B cell (primary cell): Measurements from ENCODE around the gene CRTAC1. TPM values are rescaled to one million over a fixed set of nuclear protein-coding genes. Genes with fewer than 3 reads are reported as not detected.

ENCODE experiments used
- ATAC-seq: fragments of 200-7000 bp; cut with Tn5 transposase; one replicate; pipeline ENCODE4 v1.10.0; 2021; ENCODE audit warnings: low read depth, mild to moderate bottlenecking, moderate number of reproducible peaks, moderate library complexity
- CTCF ChIA-PET: fragments of 350-600 bp; sonication (Branson Sonifier 250); formaldehyde crosslinking; loops from one replicate; lab custom pipeline; 2021; ENCODE audit warnings: antibody characterized with exemption, inconsistent platforms; lab: Charles Lee
- POLR2A ChIA-PET: fragments of 350-600 bp; sonication (Branson Sonifier 250); formaldehyde crosslinking; loops from one replicate; lab custom pipeline; 2021; ENCODE audit warnings: antibody characterized with exemption; lab: Charles Lee
- DNase-seq: peaks from one replicate; pipeline ENCODE4 v3.0.0; 2013
- H2AFZ ChIP-seq: 2 replicates; pipeline ENCODE4 v1.6.1; 2012; ENCODE audit warnings: mild to moderate bottlenecking, low read depth, low read length; ENCODE audit not compliant: insufficient read depth, poor library complexity, severe bottlenecking
- H3K27ac ChIP-seq, 2 donors: 1 replicate in 1 of 2; 2 replicates in 1 of 2; pipeline ENCODE4 v1.5.1; 2012 to 2013; ENCODE audit warnings: low read length in 2 of 2, mild to moderate bottlenecking in 2 of 2, moderate library complexity in 1 of 2
- H3K27me3 ChIP-seq, 4 experiments: fragments of 200-600 bp in 1 of 4; sonication (generic) in 1 of 4; replicated peaks in 1 of 4; 1 replicate in 2 of 4; 2 replicates in 2 of 4; pipeline versions ENCODE4 v1.6.1 to v1.7.0; 2013 to 2016; ENCODE audit warnings: low read length in 3 of 4, mild to moderate bottlenecking in 2 of 4, mixed read lengths in 1 of 4, moderate library complexity in 1 of 4; ENCODE audit not compliant: insufficient read depth in 4 of 4, control insufficient read depth in 3 of 4; ENCODE audit errors: control extremely low read depth in 1 of 4
- H3K36me3 ChIP-seq, 2 experiments: replicated peaks in 1 of 2; 1 replicate in 1 of 2; 2 replicates in 1 of 2; pipeline versions ENCODE4 v1.6.1 to v1.7.1; 2013; ENCODE audit warnings: low read length in 1 of 2; ENCODE audit not compliant: insufficient read depth in 2 of 2, control insufficient read depth in 1 of 2; ENCODE audit errors: control extremely low read depth in 1 of 2, extremely low read depth in 1 of 2
- H3K4me1 ChIP-seq, 2 donors: fragments of 200-600 bp in 1 of 2; sonication (generic) in 1 of 2; 1 replicate in 1 of 2; 2 replicates in 1 of 2; pipeline versions ENCODE4 v1.5.1 to v1.6.1; 2013 to 2017; ENCODE audit warnings: low read length in 2 of 2; ENCODE audit not compliant: control insufficient read depth in 2 of 2, insufficient read depth in 2 of 2
- H3K4me2 ChIP-seq: replicated peaks from 2 replicates; pipeline ENCODE3; 2012; ENCODE audit warnings: mild to moderate bottlenecking, low read depth, low read length; ENCODE audit not compliant: poor library complexity, severe bottlenecking
- H3K4me3 ChIP-seq, 5 experiments: fragments of 200-600 bp in 1 of 5; sonication (generic) in 1 of 5; 1 replicate in 3 of 5; 2 replicates in 2 of 5; pipeline versions ENCODE4 v1.5.1 to v1.7.0; 2011 to 2016; ENCODE audit warnings: low read length in 4 of 5, mild to moderate bottlenecking in 4 of 5, low read depth in 2 of 5, control low read depth in 1 of 5, moderate library complexity in 1 of 5; ENCODE audit not compliant: insufficient read depth in 1 of 5; ENCODE audit errors: control extremely low read depth in 1 of 5, extremely low read depth in 1 of 5
- H3K79me2 ChIP-seq: fragments of 200-600 bp; sonication (generic); one replicate; pipeline ENCODE4 v1.6.0; 2016; ENCODE audit warnings: low read length; ENCODE audit not compliant: control insufficient read depth, insufficient read depth
- H3K9ac ChIP-seq: fragments of 200-600 bp; sonication (generic); 2 replicates; pipeline ENCODE4 v1.6.1; 2017; ENCODE audit warnings: mild to moderate bottlenecking, low read length, moderate library complexity
- H3K9me3 ChIP-seq, 3 donors: one replicate each; pipeline versions ENCODE4 v1.6.1 to v1.7.1; 2013; ENCODE audit warnings: low read length in 2 of 3; ENCODE audit not compliant: control insufficient read depth in 2 of 3, insufficient read depth in 1 of 3; ENCODE audit errors: control extremely low read depth in 1 of 3
- H4K20me1 ChIP-seq: 2 replicates; pipeline ENCODE4 v1.6.0; 2012; ENCODE audit warnings: mild to moderate bottlenecking, low read length; ENCODE audit not compliant: insufficient read depth, control insufficient read depth, poor library complexity, severe bottlenecking
- H3K27ac Mint-ChIP-seq: one replicate; pipeline ENCODE4 v1.8.0; 2021; ENCODE audit warnings: mixed read lengths
- H3K27me3 Mint-ChIP-seq: one replicate; pipeline ENCODE4 v1.8.0; 2021; ENCODE audit warnings: mixed read lengths
- H3K4me1 Mint-ChIP-seq: one replicate; pipeline ENCODE4 v1.8.0; 2021; ENCODE audit warnings: mixed read lengths
- H3K4me3 Mint-ChIP-seq: one replicate; pipeline ENCODE4 v1.8.0; 2021; ENCODE audit warnings: mixed read lengths
- H3K9me3 Mint-ChIP-seq: one replicate; pipeline ENCODE4 v1.8.0; 2022; ENCODE audit warnings: mixed read lengths; ENCODE audit not compliant: insufficient read depth
- EZH2 ChIP-seq: IDR thresholded peaks from 2 replicates; pipeline ENCODE4 v1.6.1; 2012; ENCODE audit warnings: borderline replicate concordance, low read depth, mild to moderate bottlenecking, moderate library complexity, low read length; ENCODE audit not compliant: insufficient read depth, poor library complexity, severe bottlenecking
- WGBS: methylation state at CpG from one replicate; pipeline ENCODE4 v1.1.5; 2013; ENCODE audit warnings: missing lambda C conversion rate; ENCODE audit not compliant: insufficient coverage; 5-methylcytosine and 5-hydroxymethylcytosine counted together
- intact Hi-C: fragments of 100-400 bp; cut with micrococcal nuclease; formaldehyde crosslinking; loops from one replicate; pipeline ENCODE4 v1.10.0; 2022
- polyA plus RNA-seq: library from polyadenylated mRNA; depleted of rRNA; stranded (reverse); fragments of >200 nt; gene quantifications from 2 replicates; pipeline ENCODE4 v1.2.3, GENCODE V29; 2012
- total RNA-seq, 2 donors: library from RNA; stranded (reverse); fragments of 120-200 nt in 1 of 2; gene quantifications; 1 replicate in 1 of 2; 2 replicates in 1 of 2; pipeline versions ENCODE4 v1.2.3 to v1.2.4, GENCODE V29; 2013 to 2022
- TF ChIP-seq, protein P1 (sequence below): fragments of 200-600 bp; IDR thresholded peaks from one replicate; pipeline ENCODE4 v1.8.0; 2022; ENCODE audit warnings: antibody characterized with exemption, mild to moderate bottlenecking

The CRTAC1 gene
- total and polyA plus RNA-seq, 2 donors (not counting 1 experiment from before 2014, with no cell fraction given) = not detected

DNA sequence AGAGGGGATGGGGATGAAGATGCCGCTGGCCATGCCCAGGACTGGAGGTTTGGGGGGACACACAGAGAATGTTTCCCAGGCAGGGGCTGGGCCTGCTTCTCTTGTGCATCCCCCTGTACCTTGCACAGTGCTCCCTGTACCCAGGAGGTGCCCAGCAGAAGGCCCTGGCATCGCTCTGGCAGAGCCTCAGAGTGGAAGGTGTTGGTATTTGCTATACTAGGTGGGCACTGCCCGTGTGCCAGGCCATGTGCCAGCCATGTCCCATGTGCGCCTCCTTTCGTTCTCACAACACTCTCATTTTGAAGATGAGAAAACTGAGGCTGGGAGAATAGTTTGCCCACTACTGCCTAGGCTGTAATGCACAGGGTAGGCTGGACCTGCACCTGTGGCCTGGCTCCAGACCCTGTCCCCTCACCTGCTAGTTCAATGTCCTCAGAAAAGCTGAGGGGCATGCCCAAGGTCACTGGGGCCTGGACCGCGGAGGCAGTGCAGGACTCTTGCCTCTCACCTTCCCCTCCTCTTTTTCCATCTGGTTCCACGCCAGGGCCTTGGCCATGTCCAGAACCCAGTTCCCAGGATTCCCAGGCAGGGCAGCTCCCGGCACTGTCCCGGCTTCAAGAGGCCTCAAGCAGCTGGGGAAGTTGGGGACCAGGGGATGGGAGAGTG, 116.1 kb downstream of the CRTAC1 start:
- ATAC-seq = no peak
- Mint-ChIP-seq H3K27ac (no peak overlapping the region), H3K4me1 (no peaks in the 10 kb centered on the region), H3K4me3 (no peak overlapping the region), H3K9me3 (no peaks in the 10 kb centered on the region), H3K27me3 (peaks cover 45% of the 10 kb centered on the region)
- H3K27ac ChIP-seq = no peak overlapping the region
- H3K27me3 ChIP-seq = peaks cover 0 to 4% (median 2%) of the 10 kb centered on the region in 4 experiments
- no peak for DNase-seq
- WGBS = 63% methylated on average over 10 of the region's 10 CpGs
- H2AFZ ChIP-seq = no peak overlapping the region
- no peaks in the 10 kb centered on the region for H3K9me3 ChIP-seq
- ChIA-PET CTCF (interaction anchor here (0.9 to 2.1 kb wide), 9 partner anchors 10 to 1332 kb away, joined by 3 to 33 read pairs (median 4); no protein-coding TSS in a partner anchor), POLR2A (no interaction called here)
- no peaks in the 10 kb centered on the region for H4K20me1 ChIP-seq
- H3K9ac ChIP-seq = no peak overlapping the region
- no peak overlapping the region for H3K4me3 ChIP-seq
- no peaks in the 10 kb centered on the region for H3K36me3 ChIP-seq
- peaks cover 0 to 5% of the 10 kb centered on the region in 2 donors for H3K4me1 ChIP-seq
- peak overlapping the region; percentile 33 for H3K4me2 ChIP-seq
- TF ChIP-seq, protein P1, sequence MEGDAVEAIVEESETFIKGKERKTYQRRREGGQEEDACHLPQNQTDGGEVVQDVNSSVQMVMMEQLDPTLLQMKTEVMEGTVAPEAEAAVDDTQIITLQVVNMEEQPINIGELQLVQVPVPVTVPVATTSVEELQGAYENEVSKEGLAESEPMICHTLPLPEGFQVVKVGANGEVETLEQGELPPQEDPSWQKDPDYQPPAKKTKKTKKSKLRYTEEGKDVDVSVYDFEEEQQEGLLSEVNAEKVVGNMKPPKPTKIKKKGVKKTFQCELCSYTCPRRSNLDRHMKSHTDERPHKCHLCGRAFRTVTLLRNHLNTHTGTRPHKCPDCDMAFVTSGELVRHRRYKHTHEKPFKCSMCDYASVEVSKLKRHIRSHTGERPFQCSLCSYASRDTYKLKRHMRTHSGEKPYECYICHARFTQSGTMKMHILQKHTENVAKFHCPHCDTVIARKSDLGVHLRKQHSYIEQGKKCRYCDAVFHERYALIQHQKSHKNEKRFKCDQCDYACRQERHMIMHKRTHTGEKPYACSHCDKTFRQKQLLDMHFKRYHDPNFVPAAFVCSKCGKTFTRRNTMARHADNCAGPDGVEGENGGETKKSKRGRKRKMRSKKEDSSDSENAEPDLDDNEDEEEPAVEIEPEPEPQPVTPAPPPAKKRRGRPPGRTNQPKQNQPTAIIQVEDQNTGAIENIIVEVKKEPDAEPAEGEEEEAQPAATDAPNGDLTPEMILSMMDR = no peak
- TF ChIP-seq EZH2 = no peak
- intact Hi-C loops = no loop called here
- H3K79me2 ChIP-seq = no peaks in the 10 kb centered on the region

DNA sequence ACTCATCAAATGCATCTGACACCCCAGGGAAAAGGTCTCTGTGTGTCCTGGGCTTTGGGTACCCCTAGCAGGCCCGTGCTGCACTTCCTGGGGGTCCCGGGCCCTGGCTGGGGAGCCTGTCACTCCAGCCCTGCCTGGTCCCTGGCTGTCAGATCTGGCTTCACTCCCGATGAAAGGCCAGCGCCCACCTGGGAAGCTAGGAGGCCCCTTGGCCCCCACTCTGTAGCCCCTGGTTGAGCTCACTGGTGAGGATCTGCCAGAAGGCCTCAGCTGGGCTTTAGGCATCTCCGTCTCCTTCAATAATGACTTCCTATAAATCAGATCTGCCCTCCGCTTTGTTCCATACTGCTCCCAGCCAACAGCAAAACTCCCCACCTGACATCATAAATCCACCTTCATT, 116.8 kb downstream of the CRTAC1 start:
- POLR2A ChIA-PET = no interaction called here
- Histone ChIP-seq H3K4me2 (no peak overlapping the region), H3K27ac (no peak overlapping the region), H2AFZ (no peak overlapping the region), H3K4me1 (peaks cover 0 to 5% of the 10 kb centered on the region in 2 donors), H3K4me3 (no peak overlapping the region), H3K9me3 (no peaks in the 10 kb centered on the region), H3K9ac (no peak overlapping the region), H3K36me3 (no peaks in the 10 kb centered on the region), H3K79me2 (no peaks in the 10 kb centered on the region), H3K27me3 (peaks cover 0 to 4% (median 2%) of the 10 kb centered on the region in 4 experiments), H4K20me1 (no peaks in the 10 kb centered on the region)
- WGBS = 84% methylated on average over 6 of the region's 6 CpGs
- no peak overlapping the region for H3K4me3 Mint-ChIP-seq
- intact Hi-C loops = no loop called here
- H3K4me1 Mint-ChIP-seq = no peaks in the 10 kb centered on the region
- CTCF ChIA-PET = interaction anchor here (1.4 to 1.9 kb wide), 2 partner anchors 9 to 13 kb away, joined by 3 to 12 read pairs; no protein-coding TSS in a partner anchor
- no peaks in the 10 kb centered on the region for H3K9me3 Mint-ChIP-seq
- TF ChIP-seq EZH2 = no peak
- TF ChIP-seq, protein P1 = no peak
- H3K27ac Mint-ChIP-seq = no peak overlapping the region
- peaks cover 41% of the 10 kb centered on the region for H3K27me3 Mint-ChIP-seq
- ATAC-seq (no peak), DNase-seq (no peak)
